Kidney epithelial cell (primary cell): Measurements from ENCODE around the gene LRRN2. TPM values are rescaled to one million over a fixed set of nuclear protein-coding genes. Genes with fewer than 3 reads are reported as not detected.

Source experiments
- DNase-seq: peaks from one replicate; pipeline ENCODE4 v3.0.0-alpha.2; 2010; ENCODE audit warnings: low read depth
- H3K27me3 ChIP-seq: 2 replicates; pipeline ENCODE4 v1.6.0; 2011; ENCODE audit warnings: low read length; ENCODE audit not compliant: control insufficient read depth, insufficient read depth
- H3K36me3 ChIP-seq: 2 replicates; pipeline ENCODE4 v1.5.1; 2011; ENCODE audit warnings: low read length; ENCODE audit not compliant: control insufficient read depth, insufficient read depth
- H3K4me3 ChIP-seq: 2 replicates; pipeline ENCODE4 v1.5.1; 2011; ENCODE audit warnings: low read depth, mild to moderate bottlenecking, control low read depth, low read length
- total RNA-seq: library from RNA; depleted of rRNA; stranded (reverse); fragments of >200 nt; gene quantifications from 2 replicates; pipeline ENCODE4 v1.2.3, GENCODE V29; 2015
- TF ChIP-seq, protein P1 (sequence below): IDR thresholded peaks from 2 replicates; pipeline ENCODE4 v1.5.1; 2011; ENCODE audit warnings: mild to moderate bottlenecking, moderate library complexity, low read length, control low read depth, inconsistent platforms; ENCODE audit not compliant: insufficient read depth, poor library complexity, severe bottlenecking

The LRRN2 gene
- total RNA-seq, 1 donor from 2014 or later = 7.6 TPM

DNA sequence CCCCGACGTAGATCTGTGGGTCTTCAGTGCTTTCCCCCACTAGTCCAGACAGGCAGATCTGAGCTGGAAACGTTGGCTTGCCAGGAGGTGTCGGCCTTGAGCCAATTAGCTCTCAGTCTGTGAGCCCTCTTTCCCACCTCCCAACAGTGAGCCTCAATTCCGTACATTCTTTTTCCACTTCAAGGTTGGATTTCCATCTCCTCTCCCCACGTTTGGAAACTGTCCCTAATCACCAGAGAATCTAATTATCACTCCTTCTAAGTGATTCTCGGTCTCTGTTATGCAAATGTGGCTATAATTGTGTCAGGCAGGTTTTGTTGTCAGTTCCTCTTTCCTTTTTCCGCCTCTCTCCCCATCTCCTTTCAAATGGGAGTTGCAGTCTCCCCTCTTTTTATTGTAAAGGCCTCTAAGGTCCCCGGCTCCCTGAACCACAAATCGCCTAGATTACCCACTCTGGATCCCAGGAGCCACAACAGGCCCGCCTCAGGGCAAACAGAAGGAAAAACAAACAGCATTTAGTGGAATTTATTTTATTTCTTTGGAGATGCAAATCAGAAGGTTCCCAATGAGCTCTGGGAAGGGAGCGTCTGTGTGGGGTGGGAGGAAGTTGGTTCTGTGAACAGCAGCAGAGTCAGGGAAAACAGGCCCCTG is 29.4 kb upstream of the LRRN2 start:
- TF ChIP-seq, protein P1, sequence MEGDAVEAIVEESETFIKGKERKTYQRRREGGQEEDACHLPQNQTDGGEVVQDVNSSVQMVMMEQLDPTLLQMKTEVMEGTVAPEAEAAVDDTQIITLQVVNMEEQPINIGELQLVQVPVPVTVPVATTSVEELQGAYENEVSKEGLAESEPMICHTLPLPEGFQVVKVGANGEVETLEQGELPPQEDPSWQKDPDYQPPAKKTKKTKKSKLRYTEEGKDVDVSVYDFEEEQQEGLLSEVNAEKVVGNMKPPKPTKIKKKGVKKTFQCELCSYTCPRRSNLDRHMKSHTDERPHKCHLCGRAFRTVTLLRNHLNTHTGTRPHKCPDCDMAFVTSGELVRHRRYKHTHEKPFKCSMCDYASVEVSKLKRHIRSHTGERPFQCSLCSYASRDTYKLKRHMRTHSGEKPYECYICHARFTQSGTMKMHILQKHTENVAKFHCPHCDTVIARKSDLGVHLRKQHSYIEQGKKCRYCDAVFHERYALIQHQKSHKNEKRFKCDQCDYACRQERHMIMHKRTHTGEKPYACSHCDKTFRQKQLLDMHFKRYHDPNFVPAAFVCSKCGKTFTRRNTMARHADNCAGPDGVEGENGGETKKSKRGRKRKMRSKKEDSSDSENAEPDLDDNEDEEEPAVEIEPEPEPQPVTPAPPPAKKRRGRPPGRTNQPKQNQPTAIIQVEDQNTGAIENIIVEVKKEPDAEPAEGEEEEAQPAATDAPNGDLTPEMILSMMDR = no peak
- Histone ChIP-seq H3K27me3 (peaks cover 18% of the 10 kb centered on the region), H3K4me3 (no peak overlapping the region), H3K36me3 (no peaks in the 10 kb centered on the region)
- DNase-seq = no peak

DNA sequence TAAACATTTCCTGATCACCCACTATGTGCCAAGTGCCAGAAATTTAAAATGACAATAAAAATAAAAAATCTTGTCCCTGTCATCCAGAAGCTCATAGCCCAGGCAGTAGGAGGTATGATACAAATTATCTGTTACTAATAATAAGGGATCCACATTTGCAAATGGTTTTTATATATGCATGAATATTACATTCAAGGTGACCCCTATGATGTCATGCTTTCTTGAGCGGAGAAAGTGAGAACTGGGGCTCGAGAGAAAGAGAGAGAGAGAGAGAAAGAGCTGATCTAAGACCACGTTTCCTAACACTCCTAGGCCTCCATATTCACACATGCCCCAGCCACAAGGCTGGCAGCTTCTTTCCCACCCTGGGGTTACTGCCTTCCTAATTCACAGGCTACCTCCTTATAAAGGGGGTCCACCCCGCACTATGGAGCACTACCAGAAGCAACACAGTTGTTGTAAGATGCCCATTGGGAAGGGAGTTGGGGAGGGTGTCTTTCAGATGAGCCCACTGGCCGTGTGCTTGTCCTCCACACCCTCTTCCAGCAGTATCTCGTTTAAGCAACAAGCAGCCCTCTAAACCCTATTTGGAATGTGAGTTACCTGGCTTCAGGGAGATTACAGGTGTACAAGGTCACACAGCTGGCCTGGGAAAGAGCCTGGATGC is 28.8 kb upstream of the LRRN2 start:
- H3K36me3 ChIP-seq = no peaks in the 10 kb centered on the region
- peaks cover 18% of the 10 kb centered on the region for H3K27me3 ChIP-seq
- H3K4me3 ChIP-seq = no peak overlapping the region
- TF ChIP-seq, protein P1 = no peak
- no peak for DNase-seq

DNA sequence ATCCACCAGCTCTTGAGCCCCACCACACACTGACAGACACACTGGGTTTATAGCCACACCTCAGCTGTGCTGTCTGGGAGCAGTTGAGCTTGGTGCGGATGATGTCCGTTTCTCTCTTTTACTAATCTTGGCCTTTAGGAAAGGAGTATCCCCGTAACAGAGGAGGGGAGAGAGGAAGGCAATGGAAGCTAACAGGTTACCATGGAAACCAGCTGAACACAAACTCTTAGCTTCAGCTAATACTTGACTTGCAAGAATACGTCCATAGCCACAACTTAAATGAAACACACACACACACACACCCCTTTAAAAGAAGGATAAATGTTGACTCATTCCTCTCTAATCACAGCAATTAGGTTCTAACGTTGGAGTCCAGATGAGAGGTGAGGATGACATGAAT is 28.0 kb upstream of the LRRN2 start:
- Histone ChIP-seq H3K36me3 (no peaks in the 10 kb centered on the region), H3K27me3 (peaks cover 18% of the 10 kb centered on the region), H3K4me3 (no peak overlapping the region)
- no peak for DNase-seq
- TF ChIP-seq, protein P1 = no peak

DNA sequence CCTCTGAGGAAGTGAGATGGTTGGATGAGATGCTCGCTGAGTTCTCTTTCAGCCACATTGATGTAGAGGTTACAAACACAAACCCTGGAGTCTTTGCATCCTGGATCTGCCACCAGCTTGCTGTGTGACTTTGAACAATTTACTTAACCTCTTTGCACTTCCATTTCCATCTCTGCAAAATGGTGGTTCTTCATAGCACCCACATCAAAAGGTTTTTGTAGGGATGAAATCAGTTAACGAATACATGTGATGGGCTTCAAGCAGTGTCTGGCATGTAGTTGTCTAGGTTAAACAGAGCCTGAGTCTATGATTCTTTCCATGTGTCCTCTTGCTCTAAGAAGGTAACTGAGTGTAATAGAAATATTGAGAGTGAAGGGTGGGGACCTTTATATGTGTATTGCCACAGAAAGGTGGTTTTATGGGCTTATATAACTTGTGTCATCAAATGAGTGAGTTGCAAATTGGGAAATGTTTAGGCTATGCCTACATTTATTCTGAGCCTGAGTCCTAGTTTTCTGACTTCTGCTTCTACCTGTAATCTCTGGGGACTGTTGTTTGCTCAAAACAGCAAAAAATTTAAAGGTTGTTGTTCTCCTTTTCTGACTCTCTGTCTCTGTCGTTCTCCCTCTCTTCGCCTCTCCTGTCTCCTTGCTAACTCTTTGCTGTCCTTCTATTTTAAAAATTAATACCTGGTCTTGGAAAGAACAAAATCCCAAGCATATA is 27.3 kb upstream of the LRRN2 start:
- Histone ChIP-seq H3K27me3 (peaks cover 18% of the 10 kb centered on the region), H3K36me3 (no peaks in the 10 kb centered on the region), H3K4me3 (no peak overlapping the region)
- TF ChIP-seq, protein P1 = no peak
- DNase-seq = no peak

DNA sequence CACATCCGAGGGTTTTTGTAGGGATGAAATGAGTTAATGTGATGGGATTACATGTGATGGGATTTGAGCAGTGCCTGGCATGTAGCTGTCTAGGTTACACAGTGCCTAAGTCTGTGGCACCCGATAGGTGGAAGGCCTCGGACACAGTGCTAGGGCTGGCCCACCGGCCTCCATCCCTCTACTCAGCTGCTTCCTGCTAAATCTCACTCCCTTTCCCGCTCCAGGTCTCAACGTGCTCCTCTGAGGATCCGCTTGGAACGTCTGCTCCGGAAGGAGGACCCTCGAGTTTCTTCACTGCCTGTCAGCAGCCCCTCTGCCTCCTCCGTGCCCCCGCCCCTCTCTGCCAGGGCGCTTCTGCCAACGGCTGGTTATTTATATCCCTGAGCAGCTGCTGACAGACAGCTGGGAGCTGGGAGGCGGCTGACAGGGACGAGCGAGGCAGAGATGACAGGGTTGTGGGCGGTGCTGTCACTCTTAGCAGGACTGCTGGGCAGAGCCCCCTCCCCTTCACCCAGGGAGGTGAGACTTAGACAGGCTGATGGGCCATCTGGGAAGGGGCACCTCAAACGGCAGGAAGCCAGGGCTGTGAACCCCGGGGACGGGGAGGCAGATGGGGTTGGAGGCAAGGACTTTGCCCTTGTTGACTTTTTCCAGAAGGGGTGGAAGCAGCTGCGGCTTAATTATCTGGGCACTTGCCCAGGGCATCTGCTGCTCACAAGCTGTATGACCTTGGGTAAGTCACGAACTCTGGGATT is 26.6 kb upstream of the LRRN2 start:
- no peaks in the 10 kb centered on the region for H3K36me3 ChIP-seq

More for the DNA sequence above, 26.6 kb upstream of the LRRN2 start:
- Histone ChIP-seq H3K4me3 (no peak overlapping the region), H3K27me3 (peaks cover 18% of the 10 kb centered on the region)
- TF ChIP-seq, protein P1 = no peak
- DNase-seq = no peak
